ENCODE measurements around the gene SQSTM1. TPM values are rescaled to one million over a fixed set of nuclear protein-coding genes. Genes with fewer than 3 reads are reported as not detected.
A peak's percentile ranks its signal among the peaks of the same experiment; 100 is the strongest.

SQSTM1 gene
- total RNA-seq, 4 donors from 2014 or later, result 94.7 to 874 (median 439) TPM

DNA sequence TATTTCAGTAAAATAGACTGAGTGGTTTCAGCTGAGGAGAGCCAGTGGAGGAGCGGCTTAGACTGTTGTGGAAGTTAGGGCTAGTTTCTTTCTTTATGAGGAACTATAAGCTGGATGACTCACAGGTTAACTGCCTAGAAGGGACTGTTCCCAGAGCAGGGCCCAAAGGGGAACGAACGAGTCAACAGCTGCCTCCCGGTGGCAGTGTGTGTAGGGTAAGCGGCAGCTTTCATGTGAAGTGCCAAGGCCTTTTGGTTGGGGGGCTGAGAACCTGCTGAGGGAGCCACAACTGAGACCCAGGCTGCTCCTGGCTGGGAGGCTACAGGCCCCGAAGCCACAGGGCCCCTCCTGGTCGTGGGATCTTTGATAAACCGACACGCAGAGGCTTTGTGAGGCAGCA is 7.0 kb downstream of the SQSTM1 start:
- peak overlapping the region; percentile 37 to 69 for H3K27ac ChIP-seq
- no peaks in the 10 kb centered on the region for H3K9me3 ChIP-seq
- H3K4me3 ChIP-seq, result no peak overlapping the region
- intact Hi-C loops (cut with DNase I; ENCODE audit: low total_unique reads), result no loop called here
- peak in 1 of 2 donors; percentile 52 for DNase-seq
- peaks cover 4 to 14% of the 10 kb centered on the region in 2 donors for H3K4me1 ChIP-seq
- no peaks in the 10 kb centered on the region for H3K36me3 ChIP-seq
- H3K27me3 ChIP-seq, result no peaks in the 10 kb centered on the region
- TF ChIP-seq, protein P1, sequence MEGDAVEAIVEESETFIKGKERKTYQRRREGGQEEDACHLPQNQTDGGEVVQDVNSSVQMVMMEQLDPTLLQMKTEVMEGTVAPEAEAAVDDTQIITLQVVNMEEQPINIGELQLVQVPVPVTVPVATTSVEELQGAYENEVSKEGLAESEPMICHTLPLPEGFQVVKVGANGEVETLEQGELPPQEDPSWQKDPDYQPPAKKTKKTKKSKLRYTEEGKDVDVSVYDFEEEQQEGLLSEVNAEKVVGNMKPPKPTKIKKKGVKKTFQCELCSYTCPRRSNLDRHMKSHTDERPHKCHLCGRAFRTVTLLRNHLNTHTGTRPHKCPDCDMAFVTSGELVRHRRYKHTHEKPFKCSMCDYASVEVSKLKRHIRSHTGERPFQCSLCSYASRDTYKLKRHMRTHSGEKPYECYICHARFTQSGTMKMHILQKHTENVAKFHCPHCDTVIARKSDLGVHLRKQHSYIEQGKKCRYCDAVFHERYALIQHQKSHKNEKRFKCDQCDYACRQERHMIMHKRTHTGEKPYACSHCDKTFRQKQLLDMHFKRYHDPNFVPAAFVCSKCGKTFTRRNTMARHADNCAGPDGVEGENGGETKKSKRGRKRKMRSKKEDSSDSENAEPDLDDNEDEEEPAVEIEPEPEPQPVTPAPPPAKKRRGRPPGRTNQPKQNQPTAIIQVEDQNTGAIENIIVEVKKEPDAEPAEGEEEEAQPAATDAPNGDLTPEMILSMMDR (IDR thresholded peaks at IDR 0.05), result no peak
- no peak for TF ChIP-seq POLR2A (IDR thresholded peaks at IDR 0.05)

DNA sequence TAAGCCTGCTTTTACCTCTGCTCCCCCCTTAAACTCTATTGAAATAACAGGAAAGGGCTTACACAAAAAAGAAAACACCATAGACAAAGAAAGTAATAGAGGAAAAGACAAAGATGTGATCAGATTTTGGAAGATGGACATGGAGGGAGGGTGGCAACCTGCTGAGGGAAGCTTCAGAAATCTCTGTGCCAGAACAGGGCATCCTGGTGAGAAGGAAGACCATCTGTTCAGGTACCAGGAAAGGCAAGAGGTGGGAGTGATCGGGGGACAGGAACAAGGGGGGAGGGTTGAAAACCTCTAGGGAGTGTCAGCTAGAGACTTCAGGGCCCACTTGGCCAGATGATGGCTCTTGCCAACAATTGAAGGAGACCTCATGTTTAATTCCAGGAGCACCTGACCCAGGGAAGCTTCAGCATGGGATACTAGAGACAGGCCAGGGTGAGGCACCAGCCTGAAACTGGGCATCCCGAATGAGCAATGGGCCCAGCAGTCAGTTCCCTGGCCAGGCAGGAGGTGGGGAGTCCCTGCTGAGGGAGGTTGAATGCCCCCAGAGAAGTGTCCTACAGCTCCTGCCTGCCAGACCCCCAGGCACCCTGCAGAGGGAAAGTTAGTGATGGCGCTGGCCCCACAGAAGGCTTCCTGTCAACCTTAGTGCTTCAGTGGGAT is 8.2 kb downstream of the SQSTM1 start:
- no peak for TF ChIP-seq POLR2A (IDR thresholded peaks at IDR 0.05)
- TF ChIP-seq, protein P1 (IDR thresholded peaks at IDR 0.05), result no peak
- no peaks in the 10 kb centered on the region for H3K9me3 ChIP-seq
- no peak overlapping the region for H3K4me3 ChIP-seq
- no peak for DNase-seq
- H3K27me3 ChIP-seq, result no peaks in the 10 kb centered on the region
- peak overlapping the region in 1 of 2 donors; percentile 69 for H3K27ac ChIP-seq
- H3K36me3 ChIP-seq, result no peaks in the 10 kb centered on the region
- H3K4me1 ChIP-seq, result peaks cover 0 to 8% of the 10 kb centered on the region in 2 donors
- intact Hi-C loops (cut with DNase I; ENCODE audit: low total_unique reads), result no loop called here

DNA sequence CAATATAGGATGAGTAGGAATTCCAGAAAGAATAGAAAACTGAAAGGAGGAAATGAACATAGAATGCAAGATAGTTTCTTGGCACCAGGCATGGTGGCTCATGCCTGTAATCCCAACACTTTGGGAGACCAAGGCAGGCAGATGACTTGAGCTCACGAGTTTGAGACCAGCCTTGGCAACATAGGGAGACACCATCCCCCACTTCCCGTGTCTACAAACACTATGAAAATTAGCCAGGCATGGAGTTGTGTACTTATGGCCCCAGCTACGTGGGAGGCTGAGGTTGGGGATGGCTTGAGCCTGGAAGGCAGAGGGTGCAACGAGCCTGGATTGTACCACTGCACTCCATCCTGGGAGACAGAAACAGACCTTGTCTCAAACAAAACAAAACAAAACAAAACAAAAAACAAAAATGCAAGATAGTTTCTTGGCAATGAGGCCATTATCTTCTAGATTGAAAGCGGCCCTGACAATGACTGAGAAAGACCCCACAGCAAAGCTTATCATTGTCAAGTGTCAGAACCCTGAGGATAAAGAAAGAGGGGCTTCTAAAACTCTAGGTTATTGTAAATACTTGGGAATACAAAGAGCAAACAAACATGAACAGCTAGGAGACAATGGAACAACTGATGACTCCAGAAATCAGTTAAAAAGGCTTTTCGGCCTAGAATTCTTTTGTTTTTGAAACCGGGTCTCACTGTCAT is 9.2 kb downstream of the SQSTM1 start:
- Histone ChIP-seq H3K4me1 (no peaks in the 10 kb centered on the region), H3K36me3 (no peaks in the 10 kb centered on the region), H3K4me3 (no peak overlapping the region), H3K27ac (no peak overlapping the region), H3K27me3 (no peaks in the 10 kb centered on the region), H3K9me3 (no peaks in the 10 kb centered on the region)
- TF ChIP-seq, protein P1 (IDR thresholded peaks at IDR 0.05), result no peak
- no peak for TF ChIP-seq POLR2A (IDR thresholded peaks at IDR 0.05)
- intact Hi-C loops (cut with DNase I; ENCODE audit: low total_unique reads), result no loop called here
- no peak for DNase-seq

DNA sequence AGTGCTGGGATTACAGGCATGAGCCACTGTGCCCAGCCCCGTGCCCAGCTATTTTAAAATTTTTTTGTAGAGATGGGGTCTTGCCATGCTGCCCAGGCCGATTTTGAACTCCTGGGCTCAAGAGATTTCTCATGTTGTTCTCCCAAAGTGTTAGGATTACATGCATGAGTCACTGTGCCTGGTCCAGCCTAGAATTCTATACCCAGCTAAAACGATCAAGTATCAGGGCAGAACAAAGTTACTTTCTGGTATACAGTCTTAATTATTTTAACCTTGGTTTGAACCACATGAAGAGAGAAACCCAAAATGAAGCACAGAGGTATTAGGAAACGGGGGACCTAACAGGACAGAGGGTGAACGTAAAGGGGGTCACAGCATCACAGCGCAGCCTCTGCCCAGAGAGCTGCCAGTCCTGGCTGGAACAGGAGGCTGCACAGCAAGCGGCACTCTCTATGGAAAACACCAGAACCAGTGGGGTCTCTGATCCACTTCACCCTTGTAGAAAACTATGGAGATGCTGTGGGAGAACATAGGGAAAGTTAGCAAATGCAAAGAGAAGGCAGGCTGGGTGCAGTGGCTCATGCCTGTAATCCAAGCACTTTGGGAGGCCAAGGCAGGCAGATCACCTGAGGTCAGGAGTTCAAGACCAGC is 10.2 kb downstream of the SQSTM1 start:
- H3K4me3 ChIP-seq, result no peak overlapping the region
- no peaks in the 10 kb centered on the region for H3K27me3 ChIP-seq
- intact Hi-C loops (cut with DNase I; ENCODE audit: low total_unique reads), result no loop called here
- H3K9me3 ChIP-seq, result no peaks in the 10 kb centered on the region
- TF ChIP-seq, protein P1 (IDR thresholded peaks at IDR 0.05), result no peak
- no peak for TF ChIP-seq POLR2A (IDR thresholded peaks at IDR 0.05)
- no peak overlapping the region for H3K27ac ChIP-seq
- no peaks in the 10 kb centered on the region for H3K36me3 ChIP-seq
- no peak for DNase-seq
- no peaks in the 10 kb centered on the region for H3K4me1 ChIP-seq
